A673 (cell line): Measurements from ENCODE around the gene RIT2. TPM values are rescaled to one million over a fixed set of nuclear protein-coding genes. Genes with fewer than 3 reads are reported as not detected.

Experiments used
- BruUV-seq: library from RNA; stranded (reverse); fragments of 400-500 nt; replicated peaks from 2 replicates; lab custom pipeline; 2021; lab: Mats Ljungman, UMichigan
- CTCF ChIA-PET: fragments of 300-600 bp; sonication (Branson Sonifier 250); formaldehyde crosslinking; loops from one replicate; lab custom pipeline; 2022; ENCODE audit warnings: antibody characterized with exemption; lab: Charles Lee
- POLR2A ChIA-PET: fragments of 300-600 bp; sonication (Branson Sonifier 250); formaldehyde crosslinking; loops from one replicate; lab custom pipeline; 2022; ENCODE audit warnings: antibody characterized with exemption; ENCODE audit not compliant: low non-redundant PET; lab: Charles Lee
- DNase-seq: peaks from one replicate; pipeline ENCODE4 v3.0.0-alpha.2; 2015; ENCODE audit warnings: low spot score
- H3K27ac ChIP-seq: fragments of 200-600 bp; sonication (generic); 2 replicates; pipeline ENCODE4 v1.5.1; 2016; ENCODE audit warnings: mixed run types, low read depth, mild to moderate bottlenecking, mixed read lengths, antibody characterized with exemption, low read length; ENCODE audit not compliant: poor library complexity, severe bottlenecking
- H3K27me3 ChIP-seq: fragments of 200-600 bp; sonication (generic); replicated peaks from 2 replicates; pipeline ENCODE4 v1.6.1; 2017; ENCODE audit warnings: mixed run types, low read depth, mild to moderate bottlenecking, mixed read lengths, antibody characterized with exemption, low read length; ENCODE audit not compliant: insufficient read depth, poor library complexity
- H3K36me3 ChIP-seq: fragments of 200-600 bp; sonication (generic); 2 replicates; pipeline ENCODE4 v1.6.1; 2016; ENCODE audit warnings: mixed run types, mild to moderate bottlenecking, mixed read lengths, antibody characterized with exemption, low read length; ENCODE audit not compliant: insufficient read depth, poor library complexity, severe bottlenecking
- H3K4me1 ChIP-seq: fragments of 200-600 bp; sonication (generic); 2 replicates; pipeline ENCODE4 v1.6.1; 2017; ENCODE audit warnings: mixed run types, mild to moderate bottlenecking, mixed read lengths, antibody characterized with exemption, low read length; ENCODE audit not compliant: insufficient read depth, poor library complexity, severe bottlenecking
- H3K4me3 ChIP-seq: fragments of 200-600 bp; sonication (generic); 2 replicates; pipeline ENCODE4 v1.5.1; 2016; ENCODE audit warnings: low read depth, mixed run types, mild to moderate bottlenecking, mixed read lengths, low read length; ENCODE audit not compliant: poor library complexity, severe bottlenecking
- H3K9me3 ChIP-seq: fragments of 200-600 bp; sonication (generic); 2 replicates; pipeline ENCODE4 v1.6.1; 2016; ENCODE audit warnings: mixed run types, low read depth, mild to moderate bottlenecking, mixed read lengths, antibody characterized with exemption, low read length; ENCODE audit not compliant: poor library complexity, severe bottlenecking
- EZH2 ChIP-seq: fragments of 200-600 bp; sonication (generic); IDR thresholded peaks from 2 replicates; pipeline ENCODE4 v1.6.1; 2017; ENCODE audit warnings: borderline replicate concordance, low read depth, mild to moderate bottlenecking, mixed read lengths, antibody characterized with exemption, low read length; ENCODE audit not compliant: poor library complexity, severe bottlenecking
- intact Hi-C: fragments of 100-400 bp; cut with micrococcal nuclease; formaldehyde crosslinking; loops from one replicate; pipeline ENCODE4 v1.10.0; 2022; ENCODE audit not compliant: unreplicated experiment
- total RNA-seq: library from RNA; stranded (reverse); gene quantifications from 2 replicates; pipeline ENCODE4 v1.2.3, GENCODE V29; 2021
- TF ChIP-seq, protein P1 (sequence below): fragments of 300-800, 200-600 bp; sonication (generic); conservative IDR thresholded peaks from 2 replicates; pipeline ENCODE4 v1.5.1; 2017; ENCODE audit warnings: low read depth, mild to moderate bottlenecking, antibody characterized with exemption, low read length, moderate library complexity, mixed read lengths

Gene RIT2
- total RNA-seq, 1 experiment from 2014 or later = not detected

DNA sequence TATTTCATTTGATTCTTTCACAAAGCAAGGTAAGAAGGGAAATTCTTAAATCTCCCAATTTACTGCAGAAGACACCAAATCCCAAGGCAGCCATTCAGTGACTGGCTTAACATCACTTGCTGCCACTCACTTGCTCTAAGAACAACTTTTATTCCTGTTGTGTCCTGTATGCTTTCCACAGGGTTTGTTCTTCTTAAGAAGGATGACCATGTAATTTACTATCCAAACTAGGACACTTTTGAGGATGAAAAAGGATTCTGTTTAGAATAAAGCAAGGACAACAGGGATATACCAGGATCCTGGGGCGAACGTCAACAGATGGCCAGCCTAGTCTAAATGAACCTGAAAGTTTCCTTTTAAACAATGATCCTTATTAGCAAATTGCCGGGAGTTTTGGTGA, 34.8 kb downstream of the RIT2 start:
- intact Hi-C loops = no loop called here
- CTCF ChIA-PET = no interaction called here
- H3K4me1 ChIP-seq = no peaks in the 10 kb centered on the region
- H3K36me3 ChIP-seq = no peaks in the 10 kb centered on the region
- POLR2A ChIA-PET = no interaction called here
- no peaks in the 10 kb centered on the region for H3K9me3 ChIP-seq
- H3K4me3 ChIP-seq = no peak overlapping the region
- no peak overlapping the region for H3K27ac ChIP-seq
- no peak for DNase-seq
- no peaks in the 10 kb centered on the region for H3K27me3 ChIP-seq
- TF ChIP-seq, protein P1, sequence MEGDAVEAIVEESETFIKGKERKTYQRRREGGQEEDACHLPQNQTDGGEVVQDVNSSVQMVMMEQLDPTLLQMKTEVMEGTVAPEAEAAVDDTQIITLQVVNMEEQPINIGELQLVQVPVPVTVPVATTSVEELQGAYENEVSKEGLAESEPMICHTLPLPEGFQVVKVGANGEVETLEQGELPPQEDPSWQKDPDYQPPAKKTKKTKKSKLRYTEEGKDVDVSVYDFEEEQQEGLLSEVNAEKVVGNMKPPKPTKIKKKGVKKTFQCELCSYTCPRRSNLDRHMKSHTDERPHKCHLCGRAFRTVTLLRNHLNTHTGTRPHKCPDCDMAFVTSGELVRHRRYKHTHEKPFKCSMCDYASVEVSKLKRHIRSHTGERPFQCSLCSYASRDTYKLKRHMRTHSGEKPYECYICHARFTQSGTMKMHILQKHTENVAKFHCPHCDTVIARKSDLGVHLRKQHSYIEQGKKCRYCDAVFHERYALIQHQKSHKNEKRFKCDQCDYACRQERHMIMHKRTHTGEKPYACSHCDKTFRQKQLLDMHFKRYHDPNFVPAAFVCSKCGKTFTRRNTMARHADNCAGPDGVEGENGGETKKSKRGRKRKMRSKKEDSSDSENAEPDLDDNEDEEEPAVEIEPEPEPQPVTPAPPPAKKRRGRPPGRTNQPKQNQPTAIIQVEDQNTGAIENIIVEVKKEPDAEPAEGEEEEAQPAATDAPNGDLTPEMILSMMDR = no peak
- no peak for TF ChIP-seq EZH2
- no TSS peak for BruUV-seq

DNA sequence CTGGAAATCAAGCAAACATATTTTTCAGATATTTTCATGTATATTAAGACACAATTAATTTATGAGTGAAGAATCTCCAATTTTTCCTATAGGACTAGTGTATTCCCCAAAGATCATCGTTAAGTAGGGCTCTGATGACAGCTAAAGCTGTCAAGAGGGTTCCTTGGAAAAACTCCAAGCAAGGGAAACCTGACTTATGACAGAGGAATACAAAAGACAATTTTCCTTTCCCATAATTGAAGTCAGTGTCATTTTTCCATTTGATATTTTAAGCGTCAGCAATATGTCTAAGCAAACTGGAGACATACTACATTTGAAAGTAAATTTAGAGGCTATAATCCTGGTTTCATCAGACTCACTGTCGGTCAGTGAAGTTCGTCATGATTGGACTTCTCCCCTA, 36.1 kb downstream of the RIT2 start:
- H3K27ac ChIP-seq = no peak overlapping the region
- H3K4me3 ChIP-seq = no peak overlapping the region
- TF ChIP-seq EZH2 = no peak
- TF ChIP-seq, protein P1 = no peak
- ChIA-PET POLR2A (no interaction called here), CTCF (no interaction called here)
- intact Hi-C loops = no loop called here
- H3K27me3 ChIP-seq = no peaks in the 10 kb centered on the region
- BruUV-seq = no TSS peak
- no peaks in the 10 kb centered on the region for H3K4me1 ChIP-seq
- no peak for DNase-seq
- no peaks in the 10 kb centered on the region for H3K36me3 ChIP-seq
- H3K9me3 ChIP-seq = no peaks in the 10 kb centered on the region

DNA sequence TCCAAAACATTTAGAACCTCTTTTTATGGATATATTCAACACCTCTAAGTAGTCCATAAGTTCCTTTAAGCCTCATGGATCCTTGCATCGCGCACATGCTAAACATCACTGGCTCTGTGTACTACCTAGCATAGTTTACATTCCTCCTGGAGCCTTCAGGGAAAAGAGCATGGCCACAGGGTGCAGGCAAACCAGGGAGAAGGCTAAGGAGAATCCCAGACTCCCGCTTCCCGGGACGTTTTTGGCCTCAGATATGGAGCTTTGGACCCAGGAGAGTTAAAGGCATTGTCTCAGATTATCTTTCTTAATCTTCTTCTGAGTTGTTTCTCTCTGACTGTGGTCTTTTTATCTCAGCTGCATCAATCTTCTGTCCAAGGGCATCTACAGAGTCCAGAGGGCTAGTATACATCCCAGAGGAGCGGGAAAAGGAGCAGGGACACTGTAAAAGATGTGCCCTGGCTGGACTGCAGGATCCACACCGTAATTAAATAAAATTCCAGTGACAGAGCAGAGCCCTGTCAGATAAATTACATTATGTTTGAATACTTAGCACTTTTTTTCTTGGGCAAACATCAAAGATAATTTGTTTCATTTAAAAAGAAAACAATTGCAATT, 36.9 kb downstream of the RIT2 start:
- Histone ChIP-seq H3K4me3 (no peak overlapping the region), H3K9me3 (no peaks in the 10 kb centered on the region), H3K27me3 (no peaks in the 10 kb centered on the region), H3K27ac (no peak overlapping the region), H3K4me1 (no peaks in the 10 kb centered on the region), H3K36me3 (no peaks in the 10 kb centered on the region)
- DNase-seq = no peak
- TF ChIP-seq, protein P1 = no peak
- TF ChIP-seq EZH2 = no peak
- ChIA-PET POLR2A (no interaction called here), CTCF (no interaction called here)
- no TSS peak for BruUV-seq
- intact Hi-C loops = no loop called here
